Panc1 (cell line): ENCODE measurements around the gene CDK6. TPM values are rescaled to one million over a fixed set of nuclear protein-coding genes. Genes with fewer than 3 reads are reported as not detected.

Source experiments
- ATAC-seq: fragments of 200-7000 bp; cut with Tn5 transposase; 2 replicates; pipeline ENCODE4 v1.9.1; 2020; ENCODE audit warnings: mild to moderate bottlenecking, moderate library complexity
- BruUV-seq: library from RNA; stranded (reverse); fragments of 400-500 nt; replicated peaks from 2 replicates; lab custom pipeline; 2021; lab: Mats Ljungman, UMichigan
- CTCF ChIA-PET: fragments of 300-600 bp; sonication (Branson Sonifier 250); formaldehyde crosslinking; loops from one replicate; lab custom pipeline; 2022; ENCODE audit warnings: antibody characterized with exemption; lab: Charles Lee
- POLR2A ChIA-PET: fragments of 300-600 bp; sonication (Branson Sonifier 250); formaldehyde crosslinking; loops from one replicate; lab custom pipeline; 2022; ENCODE audit warnings: antibody characterized with exemption; lab: Charles Lee
- DNase-seq: peaks from one replicate; pipeline ENCODE4 v3.0.0-alpha.2; 2010; ENCODE audit warnings: low read depth, low spot score
- H3K27ac ChIP-seq: 2 replicates; pipeline ENCODE4 v1.5.1; 2011; ENCODE audit warnings: mild to moderate bottlenecking, low read length, inconsistent platforms
- H3K27me3 ChIP-seq: fragments of 200-500 bp; sonication (Bioruptor generic); 2 replicates; pipeline ENCODE4 v1.6.0; 2014; ENCODE audit warnings: low read length, inconsistent platforms; ENCODE audit not compliant: control insufficient read depth, insufficient read depth
- H3K36me3 ChIP-seq: fragments of 200-500 bp; sonication (Bioruptor generic); 2 replicates; pipeline ENCODE4 v1.5.1; 2014; ENCODE audit warnings: inconsistent platforms, mild to moderate bottlenecking, low read length, moderate library complexity; ENCODE audit not compliant: control insufficient read depth, insufficient read depth
- H3K4me1 ChIP-seq: 2 replicates; pipeline ENCODE4 v1.5.1; 2011; ENCODE audit warnings: inconsistent platforms, mild to moderate bottlenecking, low read length, moderate library complexity; ENCODE audit not compliant: control insufficient read depth, insufficient read depth
- H3K4me3 ChIP-seq, 2 experiments: 2 replicates each; pipeline ENCODE4 v1.5.1; 2011 to 2012; ENCODE audit warnings: low read depth in 2 of 2, low read length in 2 of 2, mild to moderate bottlenecking in 2 of 2, inconsistent platforms in 1 of 2, moderate library complexity in 1 of 2
- H3K9me3 ChIP-seq: fragments of 200-500 bp; sonication (Bioruptor generic); 2 replicates; pipeline ENCODE4 v1.5.1; 2014; ENCODE audit warnings: low read depth, mild to moderate bottlenecking, inconsistent platforms, low read length, moderate library complexity; ENCODE audit not compliant: control insufficient read depth, insufficient read depth
- POLR2AphosphoS5 ChIP-seq: IDR thresholded peaks from 2 replicates; pipeline ENCODE4 v1.6.1; 2012; ENCODE audit warnings: mild to moderate bottlenecking, low read depth, low read length, moderate library complexity
- SIN3A ChIP-seq: IDR thresholded peaks from 2 replicates; pipeline ENCODE4 v1.6.1; 2012; ENCODE audit warnings: low read depth, mild to moderate bottlenecking, low read length, moderate library complexity, borderline replicate concordance; ENCODE audit not compliant: insufficient read depth
- TCF7L2 ChIP-seq: IDR thresholded peaks from 2 replicates; pipeline ENCODE4 v1.6.1; 2011; ENCODE audit warnings: mild to moderate bottlenecking, low read depth, low read length, inconsistent platforms
- in situ Hi-C: cut with HindIII; loops from 2 replicates; pipeline ENCODE4 v1.10.0; 2016; ENCODE audit warnings: low sequenced_read_pairs, low pct_unique_long_range_greater_than_20kb
- intact Hi-C: fragments of 100-400 bp; cut with micrococcal nuclease; formaldehyde crosslinking; loops from one replicate; pipeline ENCODE4 v1.10.0; 2022; ENCODE audit not compliant: unreplicated experiment
- total RNA-seq: library from RNA; stranded (reverse); gene quantifications from one replicate; pipeline ENCODE4 v1.2.1, GENCODE V29; 2021; ENCODE audit not compliant: unreplicated experiment
- TF ChIP-seq, protein P1 (sequence below), 2 experiments: IDR thresholded peaks; 2 replicates each; pipeline ENCODE4 v1.6.1; 2011 to 2012; ENCODE audit warnings: low read depth in 2 of 2, control low read depth in 1 of 2, low read length in 1 of 2, mild to moderate bottlenecking in 1 of 2, moderate library complexity in 1 of 2; ENCODE audit not compliant: insufficient read depth in 1 of 2
- TF ChIP-seq, protein P2 (sequence below): fragments of 450-650 bp; IDR thresholded peaks from 2 replicates; pipeline ENCODE4 v1.5.1; 2017; ENCODE audit warnings: mild to moderate bottlenecking

CDK6 gene
- total RNA-seq, 1 experiment from 2014 or later: 57.4 TPM

DNA sequence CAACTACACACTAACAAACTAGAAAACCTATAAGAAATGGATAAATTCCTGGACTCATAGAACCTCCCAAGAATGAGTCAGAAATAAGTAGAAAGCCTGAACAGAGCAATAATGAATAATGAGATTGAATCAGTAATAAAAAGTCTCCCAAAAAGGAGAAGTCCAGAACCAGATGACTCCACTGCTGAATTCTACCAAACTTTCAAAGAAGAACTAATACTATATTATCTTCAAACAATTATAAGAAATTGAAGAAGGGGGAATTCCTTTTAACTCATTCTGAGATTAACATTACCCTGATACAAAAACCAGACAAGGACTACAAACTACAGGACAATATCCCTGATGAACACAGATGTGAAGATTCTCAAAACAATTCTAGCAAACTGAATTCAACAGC is 47.8 kb upstream of the CDK6 start:
- Histone ChIP-seq H3K27me3 (no peaks in the 10 kb centered on the region), H3K9me3 (no peaks in the 10 kb centered on the region), H3K36me3 (no peaks in the 10 kb centered on the region), H3K4me1 (no peaks in the 10 kb centered on the region), H3K27ac (no peak overlapping the region), H3K4me3 (no peak overlapping the region)
- DNase-seq (no peak), ATAC-seq (no peak)
- intact Hi-C loops: no loop called here
- BruUV-seq: no TSS peak
- in situ Hi-C loops: no loop called here
- CTCF ChIA-PET: no interaction called here
- POLR2A ChIA-PET: no interaction called here
- TF ChIP-seq, protein P1, sequence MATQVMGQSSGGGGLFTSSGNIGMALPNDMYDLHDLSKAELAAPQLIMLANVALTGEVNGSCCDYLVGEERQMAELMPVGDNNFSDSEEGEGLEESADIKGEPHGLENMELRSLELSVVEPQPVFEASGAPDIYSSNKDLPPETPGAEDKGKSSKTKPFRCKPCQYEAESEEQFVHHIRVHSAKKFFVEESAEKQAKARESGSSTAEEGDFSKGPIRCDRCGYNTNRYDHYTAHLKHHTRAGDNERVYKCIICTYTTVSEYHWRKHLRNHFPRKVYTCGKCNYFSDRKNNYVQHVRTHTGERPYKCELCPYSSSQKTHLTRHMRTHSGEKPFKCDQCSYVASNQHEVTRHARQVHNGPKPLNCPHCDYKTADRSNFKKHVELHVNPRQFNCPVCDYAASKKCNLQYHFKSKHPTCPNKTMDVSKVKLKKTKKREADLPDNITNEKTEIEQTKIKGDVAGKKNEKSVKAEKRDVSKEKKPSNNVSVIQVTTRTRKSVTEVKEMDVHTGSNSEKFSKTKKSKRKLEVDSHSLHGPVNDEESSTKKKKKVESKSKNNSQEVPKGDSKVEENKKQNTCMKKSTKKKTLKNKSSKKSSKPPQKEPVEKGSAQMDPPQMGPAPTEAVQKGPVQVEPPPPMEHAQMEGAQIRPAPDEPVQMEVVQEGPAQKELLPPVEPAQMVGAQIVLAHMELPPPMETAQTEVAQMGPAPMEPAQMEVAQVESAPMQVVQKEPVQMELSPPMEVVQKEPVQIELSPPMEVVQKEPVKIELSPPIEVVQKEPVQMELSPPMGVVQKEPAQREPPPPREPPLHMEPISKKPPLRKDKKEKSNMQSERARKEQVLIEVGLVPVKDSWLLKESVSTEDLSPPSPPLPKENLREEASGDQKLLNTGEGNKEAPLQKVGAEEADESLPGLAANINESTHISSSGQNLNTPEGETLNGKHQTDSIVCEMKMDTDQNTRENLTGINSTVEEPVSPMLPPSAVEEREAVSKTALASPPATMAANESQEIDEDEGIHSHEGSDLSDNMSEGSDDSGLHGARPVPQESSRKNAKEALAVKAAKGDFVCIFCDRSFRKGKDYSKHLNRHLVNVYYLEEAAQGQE (IDR thresholded peaks at IDR 0.05; ENCODE audit: insufficient read depth in 1 of 2, low read depth in 2 of 2, low read length in 1 of 2): no peak
- TF ChIP-seq TCF7L2: no peak
- no peak for TF ChIP-seq SIN3A
- TF ChIP-seq, protein P2, sequence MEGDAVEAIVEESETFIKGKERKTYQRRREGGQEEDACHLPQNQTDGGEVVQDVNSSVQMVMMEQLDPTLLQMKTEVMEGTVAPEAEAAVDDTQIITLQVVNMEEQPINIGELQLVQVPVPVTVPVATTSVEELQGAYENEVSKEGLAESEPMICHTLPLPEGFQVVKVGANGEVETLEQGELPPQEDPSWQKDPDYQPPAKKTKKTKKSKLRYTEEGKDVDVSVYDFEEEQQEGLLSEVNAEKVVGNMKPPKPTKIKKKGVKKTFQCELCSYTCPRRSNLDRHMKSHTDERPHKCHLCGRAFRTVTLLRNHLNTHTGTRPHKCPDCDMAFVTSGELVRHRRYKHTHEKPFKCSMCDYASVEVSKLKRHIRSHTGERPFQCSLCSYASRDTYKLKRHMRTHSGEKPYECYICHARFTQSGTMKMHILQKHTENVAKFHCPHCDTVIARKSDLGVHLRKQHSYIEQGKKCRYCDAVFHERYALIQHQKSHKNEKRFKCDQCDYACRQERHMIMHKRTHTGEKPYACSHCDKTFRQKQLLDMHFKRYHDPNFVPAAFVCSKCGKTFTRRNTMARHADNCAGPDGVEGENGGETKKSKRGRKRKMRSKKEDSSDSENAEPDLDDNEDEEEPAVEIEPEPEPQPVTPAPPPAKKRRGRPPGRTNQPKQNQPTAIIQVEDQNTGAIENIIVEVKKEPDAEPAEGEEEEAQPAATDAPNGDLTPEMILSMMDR: no peak
- TF ChIP-seq POLR2AphosphoS5: no peak

DNA sequence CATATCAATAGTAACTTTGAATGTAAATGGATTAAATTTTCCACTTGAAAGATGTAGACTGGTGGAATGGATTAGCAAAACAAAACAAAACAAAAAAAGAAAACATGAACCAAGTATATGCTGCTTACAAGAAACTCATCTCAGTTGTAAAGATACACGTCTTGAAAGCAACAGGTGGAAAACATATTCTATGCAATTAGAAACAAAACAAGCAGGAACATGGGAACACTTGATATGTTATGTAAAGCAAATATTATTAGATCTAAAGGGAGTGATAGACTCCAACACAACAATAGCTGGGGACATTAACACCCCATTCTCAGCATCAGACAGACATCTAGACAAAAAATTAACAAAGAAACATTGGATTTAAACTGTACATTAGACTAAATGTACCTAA is 46.4 kb upstream of the CDK6 start:
- Histone ChIP-seq H3K36me3 (no peaks in the 10 kb centered on the region), H3K9me3 (no peaks in the 10 kb centered on the region), H3K4me3 (no peak overlapping the region), H3K27me3 (no peaks in the 10 kb centered on the region), H3K27ac (no peak overlapping the region), H3K4me1 (no peaks in the 10 kb centered on the region)
- BruUV-seq: no TSS peak
- ATAC-seq (no peak), DNase-seq (no peak)
- ChIA-PET POLR2A (no interaction called here), CTCF (no interaction called here)
- in situ Hi-C loops: no loop called here
- intact Hi-C loops: no loop called here
- no peak for TF ChIP-seq TCF7L2
- TF ChIP-seq, protein P2: no peak
- TF ChIP-seq, protein P1 (IDR thresholded peaks at IDR 0.05; ENCODE audit: insufficient read depth in 1 of 2, low read depth in 2 of 2, low read length in 1 of 2): no peak
- TF ChIP-seq SIN3A: no peak
- no peak for TF ChIP-seq POLR2AphosphoS5
